ENCODE results near the gene ALDH3A1.

ALDH3A1 gene

GRCh38 chr17:19762515-19762961, 14.4 kb upstream of the ALDH3A1 start:
- H4K91ac ChIP-seq (ENCODE audit: low read depth, low read length), result no peak overlapping the region
- H2BK5ac ChIP-seq (ENCODE audit: low read depth, low read length, poor library complexity), result no peak overlapping the region
- DNase-seq, result peak; percentile 51 to 80
- no peaks in the 10 kb centered on the region for H3K79me1 ChIP-seq (ENCODE audit: low read length)
- no peak overlapping the region for H3K18ac ChIP-seq (ENCODE audit: low read length)
- H3K27ac ChIP-seq (ENCODE audit: low read depth, low read length), result no peak overlapping the region
- H3K4me1 ChIP-seq (ENCODE audit: control insufficient read depth in 1 of 2, insufficient read depth in 2 of 2, low read length in 2 of 2), result no peaks in the 10 kb centered on the region
- H4K12ac ChIP-seq (ENCODE audit: low read depth, low read length), result no peak overlapping the region
- H2AFZ ChIP-seq (ENCODE audit: insufficient read depth, low read length, poor library complexity), result no peak overlapping the region
- H2BK120ac ChIP-seq (ENCODE audit: insufficient read depth, low read length, poor library complexity), result no peak overlapping the region
- H3K4me3 ChIP-seq (ENCODE audit: low read depth, low read length), result no peak overlapping the region
- no peak overlapping the region for H3K4ac ChIP-seq (ENCODE audit: low read depth, low read length)
- H2AK5ac ChIP-seq (ENCODE audit: low read length), result no peak overlapping the region
- H3K14ac ChIP-seq (ENCODE audit: low read length), result no peak overlapping the region
- no peak overlapping the region for H2BK12ac ChIP-seq (ENCODE audit: low read length)
- H3K36me3 ChIP-seq (ENCODE audit: control insufficient read depth in 1 of 2, insufficient read depth in 2 of 2, low read length in 2 of 2), result no peaks in the 10 kb centered on the region
- H3K79me2 ChIP-seq (ENCODE audit: control insufficient read depth, insufficient read depth, low read length, poor library complexity), result no peaks in the 10 kb centered on the region
- no peaks in the 10 kb centered on the region for H3K27me3 ChIP-seq (ENCODE audit: insufficient read depth, low read length)
- WGBS (ENCODE audit: extremely low coverage, insufficient coverage, insufficient read length), result no CpG with 5 or more reads among the region's 15 CpGs
- no peak overlapping the region for H4K8ac ChIP-seq (ENCODE audit: low read depth, low read length)
- H3K23ac ChIP-seq (ENCODE audit: low read length), result no peak overlapping the region
- H3K9ac ChIP-seq (ENCODE audit: low read length), result no peak overlapping the region
- no peaks in the 10 kb centered on the region for H3K9me3 ChIP-seq (ENCODE audit: insufficient read depth, low read depth, low read length)
- no peak overlapping the region for H3K4me2 ChIP-seq (ENCODE audit: low read length)

DNA sequence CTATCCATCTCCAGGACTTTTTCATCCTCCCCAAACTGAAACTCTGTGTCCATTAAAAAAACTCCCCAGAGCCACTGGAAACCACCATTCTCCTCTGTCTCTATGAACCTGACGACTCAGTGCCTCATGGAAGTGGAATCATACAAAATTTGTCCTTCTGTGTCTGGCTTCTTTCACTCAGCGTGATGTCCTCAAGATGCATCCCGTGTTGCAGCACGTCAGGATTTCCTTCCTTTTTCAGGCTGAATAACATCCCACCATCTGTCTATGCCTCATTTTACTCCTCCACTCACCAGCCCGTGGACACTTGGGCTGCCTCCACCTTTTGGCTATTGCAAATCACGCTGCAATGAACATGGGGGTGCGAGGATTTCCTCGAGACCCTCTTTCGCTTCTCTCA, 12.6 kb upstream of the ALDH3A1 start:
- Histone ChIP-seq H3K14ac (ENCODE audit: low read length) (no peak overlapping the region), H3K36me3 (ENCODE audit: control insufficient read depth in 1 of 2, insufficient read depth in 2 of 2, low read length in 2 of 2) (no peaks in the 10 kb centered on the region), H2BK12ac (ENCODE audit: low read length) (no peak overlapping the region)

GRCh38 chr17:19759568-19760549, 11.8 kb upstream of the ALDH3A1 start:
- H4K8ac ChIP-seq (ENCODE audit: low read depth, low read length), result no peak overlapping the region
- no CpG with 5 or more reads among the region's 24 CpGs for WGBS (ENCODE audit: extremely low coverage, insufficient coverage, insufficient read length)
- H2AK5ac ChIP-seq (ENCODE audit: low read length), result no peak overlapping the region
- H3K79me2 ChIP-seq (ENCODE audit: control insufficient read depth, insufficient read depth, low read length, poor library complexity), result no peaks in the 10 kb centered on the region
- DNase-seq, result no peak
- H3K4me1 ChIP-seq (ENCODE audit: control insufficient read depth in 1 of 2, insufficient read depth in 2 of 2, low read length in 2 of 2), result no peaks in the 10 kb centered on the region
- H3K18ac ChIP-seq (ENCODE audit: low read length), result no peak overlapping the region
- H3K27me3 ChIP-seq (ENCODE audit: insufficient read depth, low read length), result no peaks in the 10 kb centered on the region
- no peak overlapping the region for H3K4me2 ChIP-seq (ENCODE audit: low read length)
- H3K23ac ChIP-seq (ENCODE audit: low read length), result no peak overlapping the region
- H4K12ac ChIP-seq (ENCODE audit: low read depth, low read length), result no peak overlapping the region
- no peak overlapping the region for H3K9ac ChIP-seq (ENCODE audit: low read length)
- no peaks in the 10 kb centered on the region for H3K79me1 ChIP-seq (ENCODE audit: low read length)
- no peak overlapping the region for H4K91ac ChIP-seq (ENCODE audit: low read depth, low read length)
- H3K27ac ChIP-seq (ENCODE audit: low read depth, low read length), result no peak overlapping the region
- peaks cover 4% of the 10 kb centered on the region for H3K9me3 ChIP-seq (ENCODE audit: insufficient read depth, low read depth, low read length)
- H3K4ac ChIP-seq (ENCODE audit: low read depth, low read length), result no peak overlapping the region
- H2BK5ac ChIP-seq (ENCODE audit: low read depth, low read length, poor library complexity), result no peak overlapping the region
- H3K4me3 ChIP-seq (ENCODE audit: low read depth, low read length), result no peak overlapping the region
- no peak overlapping the region for H2AFZ ChIP-seq (ENCODE audit: insufficient read depth, low read length, poor library complexity)
- no peak overlapping the region for H2BK120ac ChIP-seq (ENCODE audit: insufficient read depth, low read length, poor library complexity)
- H3K14ac ChIP-seq (ENCODE audit: low read length), result no peak overlapping the region
- no peak overlapping the region for H2BK12ac ChIP-seq (ENCODE audit: low read length)
- no peaks in the 10 kb centered on the region for H3K36me3 ChIP-seq (ENCODE audit: control insufficient read depth in 1 of 2, insufficient read depth in 2 of 2, low read length in 2 of 2)

More for the DNA sequence above, 12.6 kb upstream of the ALDH3A1 start:
- Histone ChIP-seq H3K9ac (ENCODE audit: low read length) (no peak overlapping the region), H3K4me3 (ENCODE audit: low read depth, low read length) (no peak overlapping the region), H2AK5ac (ENCODE audit: low read length) (no peak overlapping the region), H3K9me3 (ENCODE audit: insufficient read depth, low read depth, low read length) (peaks cover 4% of the 10 kb centered on the region), H3K79me1 (ENCODE audit: low read length) (no peaks in the 10 kb centered on the region), H4K12ac (ENCODE audit: low read depth, low read length) (no peak overlapping the region), H2AFZ (ENCODE audit: insufficient read depth, low read length, poor library complexity) (no peak overlapping the region), H3K4me1 (ENCODE audit: control insufficient read depth in 1 of 2, insufficient read depth in 2 of 2, low read length in 2 of 2) (no peaks in the 10 kb centered on the region), H3K27me3 (ENCODE audit: insufficient read depth, low read length) (no peaks in the 10 kb centered on the region), H2BK5ac (ENCODE audit: low read depth, low read length, poor library complexity) (no peak overlapping the region), H4K91ac (ENCODE audit: low read depth, low read length) (no peak overlapping the region), H3K79me2 (ENCODE audit: control insufficient read depth, insufficient read depth, low read length, poor library complexity) (no peaks in the 10 kb centered on the region), H4K8ac (ENCODE audit: low read depth, low read length) (no peak overlapping the region), H3K4ac (ENCODE audit: low read depth, low read length) (no peak overlapping the region), H3K27ac (ENCODE audit: low read depth, low read length) (no peak overlapping the region), H3K23ac (ENCODE audit: low read length) (no peak overlapping the region), H3K4me2 (ENCODE audit: low read length) (no peak overlapping the region), H2BK120ac (ENCODE audit: insufficient read depth, low read length, poor library complexity) (no peak overlapping the region), H3K18ac (ENCODE audit: low read length) (no peak overlapping the region)
- DNase-seq, result peak in 1 of 2 donors; percentile 2
- WGBS (ENCODE audit: extremely low coverage, insufficient coverage, insufficient read length), result no CpG with 5 or more reads among the region's 9 CpGs

DNA sequence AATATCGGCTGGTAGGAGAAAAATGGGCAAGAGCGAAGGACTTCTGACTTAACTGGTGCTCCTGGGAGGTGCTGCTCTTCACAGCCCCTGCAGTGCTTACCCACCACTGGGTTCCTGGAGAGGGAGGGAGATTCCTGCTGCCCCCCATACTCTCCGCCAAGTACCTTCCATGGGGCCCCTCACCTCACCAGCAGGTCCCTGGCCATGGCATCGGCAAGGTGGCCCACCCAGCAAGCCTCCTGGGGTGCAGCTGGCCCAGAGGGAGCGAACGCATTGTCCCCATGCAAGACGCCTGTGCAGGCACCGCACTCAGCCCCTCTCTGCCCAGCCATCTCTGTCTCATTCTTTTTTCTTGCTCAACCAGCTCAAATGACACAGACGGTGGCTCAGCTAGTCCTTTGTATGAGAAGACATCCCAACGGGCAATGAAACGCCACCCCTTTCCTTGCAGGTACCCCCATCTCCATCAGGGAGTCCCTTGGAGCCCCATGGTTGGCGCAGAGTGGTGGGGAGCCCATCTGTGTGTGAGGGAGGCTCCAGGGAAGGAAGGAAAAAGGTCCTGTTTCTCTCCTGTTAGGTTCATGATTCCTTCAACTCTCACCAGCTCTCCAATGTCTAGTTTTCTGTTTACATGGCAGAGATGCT, 9.6 kb upstream of the ALDH3A1 start:
- H2BK5ac ChIP-seq (ENCODE audit: low read depth, low read length, poor library complexity), result no peak overlapping the region
- DNase-seq, result no peak
- H3K14ac ChIP-seq (ENCODE audit: low read length), result no peak overlapping the region
- H3K79me2 ChIP-seq (ENCODE audit: control insufficient read depth, insufficient read depth, low read length, poor library complexity), result no peaks in the 10 kb centered on the region
- H3K9me3 ChIP-seq (ENCODE audit: insufficient read depth, low read depth, low read length), result peaks cover 4% of the 10 kb centered on the region
- no peak overlapping the region for H3K4me3 ChIP-seq (ENCODE audit: low read depth, low read length)
- H2BK12ac ChIP-seq (ENCODE audit: low read length), result no peak overlapping the region
- H2BK120ac ChIP-seq (ENCODE audit: insufficient read depth, low read length, poor library complexity), result no peak overlapping the region
- no peak overlapping the region for H2AK5ac ChIP-seq (ENCODE audit: low read length)
- H3K9ac ChIP-seq (ENCODE audit: low read length), result no peak overlapping the region
- no peak overlapping the region for H2AFZ ChIP-seq (ENCODE audit: insufficient read depth, low read length, poor library complexity)
- no peaks in the 10 kb centered on the region for H3K4me1 ChIP-seq (ENCODE audit: control insufficient read depth in 1 of 2, insufficient read depth in 2 of 2, low read length in 2 of 2)
- no CpG with 5 or more reads among the region's 12 CpGs for WGBS (ENCODE audit: extremely low coverage, insufficient coverage, insufficient read length)
- no peak overlapping the region for H3K4ac ChIP-seq (ENCODE audit: low read depth, low read length)
- H4K12ac ChIP-seq (ENCODE audit: low read depth, low read length), result no peak overlapping the region
- no peaks in the 10 kb centered on the region for H3K79me1 ChIP-seq (ENCODE audit: low read length)
- H3K4me2 ChIP-seq (ENCODE audit: low read length), result no peak overlapping the region
- H4K91ac ChIP-seq (ENCODE audit: low read depth, low read length), result no peak overlapping the region
- no peak overlapping the region for H4K8ac ChIP-seq (ENCODE audit: low read depth, low read length)
- no peak overlapping the region for H3K27ac ChIP-seq (ENCODE audit: low read depth, low read length)
- H3K36me3 ChIP-seq (ENCODE audit: control insufficient read depth in 1 of 2, insufficient read depth in 2 of 2, low read length in 2 of 2), result no peaks in the 10 kb centered on the region
- no peaks in the 10 kb centered on the region for H3K27me3 ChIP-seq (ENCODE audit: insufficient read depth, low read length)
- no peak overlapping the region for H3K18ac ChIP-seq (ENCODE audit: low read length)
- no peak overlapping the region for H3K23ac ChIP-seq (ENCODE audit: low read length)

All from trophoblast cell (in vitro differentiated cells and primary cell).